PC-9 (cell line): Measurements from ENCODE around the gene UTY.

ENCODE experiments used
- EZH2 ChIP-seq: fragments of 200-600 bp; sonication (generic); IDR thresholded peaks from 2 replicates; pipeline ENCODE4 v1.8.0; 2017; ENCODE audit warnings: antibody characterized with exemption, low read depth
- TF ChIP-seq, protein P1 (sequence below): fragments of 200-600 bp; sonication (generic); conservative IDR thresholded peaks from 2 replicates; pipeline ENCODE4 v1.6.1; 2017; ENCODE audit warnings: mixed run types, antibody characterized with exemption, mild to moderate bottlenecking, moderate library complexity

DNA sequence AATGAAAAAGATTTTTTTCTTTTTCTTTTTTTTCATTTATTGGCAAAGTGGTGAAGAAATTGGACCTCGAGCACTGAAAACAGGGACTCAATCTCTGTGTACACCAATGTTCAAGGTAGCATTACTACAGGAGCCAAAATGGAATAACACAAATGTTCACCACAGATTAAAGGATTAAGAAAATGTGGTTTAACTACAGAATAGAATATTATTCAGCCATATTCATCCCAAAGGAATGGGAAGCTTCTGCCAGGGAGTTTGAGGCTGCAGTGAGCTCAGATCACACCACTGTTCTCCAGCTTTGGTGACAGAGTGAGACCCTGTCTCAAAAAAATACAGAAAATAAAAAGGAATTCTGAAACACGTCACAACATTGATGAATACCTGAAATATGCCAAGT lies 81.0 kb downstream of the UTY start:
- TF ChIP-seq, protein P1, sequence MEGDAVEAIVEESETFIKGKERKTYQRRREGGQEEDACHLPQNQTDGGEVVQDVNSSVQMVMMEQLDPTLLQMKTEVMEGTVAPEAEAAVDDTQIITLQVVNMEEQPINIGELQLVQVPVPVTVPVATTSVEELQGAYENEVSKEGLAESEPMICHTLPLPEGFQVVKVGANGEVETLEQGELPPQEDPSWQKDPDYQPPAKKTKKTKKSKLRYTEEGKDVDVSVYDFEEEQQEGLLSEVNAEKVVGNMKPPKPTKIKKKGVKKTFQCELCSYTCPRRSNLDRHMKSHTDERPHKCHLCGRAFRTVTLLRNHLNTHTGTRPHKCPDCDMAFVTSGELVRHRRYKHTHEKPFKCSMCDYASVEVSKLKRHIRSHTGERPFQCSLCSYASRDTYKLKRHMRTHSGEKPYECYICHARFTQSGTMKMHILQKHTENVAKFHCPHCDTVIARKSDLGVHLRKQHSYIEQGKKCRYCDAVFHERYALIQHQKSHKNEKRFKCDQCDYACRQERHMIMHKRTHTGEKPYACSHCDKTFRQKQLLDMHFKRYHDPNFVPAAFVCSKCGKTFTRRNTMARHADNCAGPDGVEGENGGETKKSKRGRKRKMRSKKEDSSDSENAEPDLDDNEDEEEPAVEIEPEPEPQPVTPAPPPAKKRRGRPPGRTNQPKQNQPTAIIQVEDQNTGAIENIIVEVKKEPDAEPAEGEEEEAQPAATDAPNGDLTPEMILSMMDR: no peak
- TF ChIP-seq EZH2: no peak
